HEK293T (cell line): ENCODE measurements around the gene ZFPM1.

Source experiments
- ARNT ChIP-seq: fragments of 450-650 bp; IDR thresholded peaks from 2 replicates; pipeline ENCODE4 v1.6.1; 2017; ENCODE audit warnings: mild to moderate bottlenecking
- ELF4 ChIP-seq: fragments of 450-650 bp; IDR thresholded peaks from 2 replicates; pipeline ENCODE4 v1.6.1; 2017; ENCODE audit warnings: antibody characterized with exemption
- FOXK2 ChIP-seq: fragments of 450-650 bp; IDR thresholded peaks from 2 replicates; pipeline ENCODE4 v1.6.1; 2016; ENCODE audit warnings: mild to moderate bottlenecking
- LEF1 ChIP-seq: fragments of 450-650 bp; IDR thresholded peaks from 2 replicates; pipeline ENCODE4 v1.6.1; 2017; ENCODE audit warnings: mild to moderate bottlenecking, borderline replicate concordance
- SUZ12 ChIP-seq: fragments of 450-650 bp; IDR thresholded peaks from 2 replicates; pipeline ENCODE4 v1.6.1; 2016; ENCODE audit warnings: mild to moderate bottlenecking

DNA sequence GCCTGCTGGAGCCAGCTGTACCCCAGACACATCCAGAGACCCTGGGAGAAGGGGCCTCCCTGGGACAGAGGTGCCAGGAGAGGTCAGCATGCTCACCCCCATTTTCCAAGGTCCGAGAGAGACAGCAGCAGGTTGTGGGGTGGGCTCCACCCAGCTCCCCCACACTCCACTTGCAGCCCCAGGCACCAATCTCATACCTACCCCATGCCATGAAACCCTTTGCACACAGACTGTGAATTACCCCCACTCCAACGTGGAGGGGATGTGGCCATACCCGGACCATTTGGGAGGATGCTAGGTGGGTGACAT is 34.0 kb downstream of the ZFPM1 start:
- TF ChIP-seq LEF1 (no peak), ELF4 (no peak), ARNT (no peak), SUZ12 (no peak), FOXK2 (no peak)
